Endodermal cell (in vitro differentiated cells): Measurements from ENCODE around the gene SPAG16. TPM values are rescaled to one million over a fixed set of nuclear protein-coding genes. Genes with fewer than 3 reads are reported as not detected.
A peak's percentile ranks its signal among the peaks of the same experiment; 100 is the strongest.

Source experiments
- DNase-seq: peaks from one replicate; pipeline ENCODE4 v3.0.0-alpha.2; 2017
- H3K27ac ChIP-seq: 2 replicates; pipeline ENCODE4 v1.5.1; 2013; ENCODE audit warnings: mild to moderate bottlenecking, low read depth, low read length, moderate library complexity
- H3K27me3 ChIP-seq: 2 replicates; pipeline ENCODE4 v1.6.1; 2013; ENCODE audit warnings: mild to moderate bottlenecking, low read length, moderate library complexity; ENCODE audit not compliant: insufficient read depth, control insufficient read depth, poor library complexity, severe bottlenecking
- H3K36me3 ChIP-seq: 2 replicates; pipeline ENCODE4 v1.7.0; 2013; ENCODE audit warnings: mild to moderate bottlenecking, low read length, moderate library complexity; ENCODE audit not compliant: control insufficient read depth, insufficient read depth
- H3K4me1 ChIP-seq: one replicate; pipeline ENCODE4 v1.7.0; 2013; ENCODE audit warnings: low read length; ENCODE audit not compliant: control insufficient read depth, insufficient read depth
- H3K4me3 ChIP-seq: 2 replicates; pipeline ENCODE4 v1.5.1; 2013; ENCODE audit warnings: mild to moderate bottlenecking, low read length, moderate library complexity
- H3K9ac ChIP-seq: 2 replicates; pipeline ENCODE4 v1.6.1; 2013; ENCODE audit warnings: mild to moderate bottlenecking, low read length, moderate library complexity; ENCODE audit not compliant: poor library complexity, severe bottlenecking; ENCODE audit errors: extremely low read depth
- H3K9me3 ChIP-seq: 2 replicates; pipeline ENCODE4 v1.6.1; 2013; ENCODE audit warnings: mild to moderate bottlenecking, low read length, moderate library complexity; ENCODE audit not compliant: control insufficient read depth
- H3K27ac Mint-ChIP-seq: 2 replicates; pipeline ENCODE4 v1.8.0; 2020; ENCODE audit warnings: mixed read lengths
- H3K27me3 Mint-ChIP-seq: 2 replicates; pipeline ENCODE4 v1.8.0; 2021; ENCODE audit warnings: mild to moderate bottlenecking, mixed read lengths; ENCODE audit not compliant: insufficient read depth
- H3K36me3 Mint-ChIP-seq: 2 replicates; pipeline ENCODE4 v1.8.0; 2020; ENCODE audit warnings: low read depth, mixed read lengths
- H3K4me1 Mint-ChIP-seq: 2 replicates; pipeline ENCODE4 v1.8.0; 2020; ENCODE audit warnings: mixed read lengths
- H3K4me3 Mint-ChIP-seq: 2 replicates; pipeline ENCODE4 v1.8.0; 2020; ENCODE audit warnings: mild to moderate bottlenecking, moderate library complexity, mixed read lengths
- H3K9me3 Mint-ChIP-seq: 2 replicates; pipeline ENCODE4 v1.8.0; 2020; ENCODE audit warnings: mild to moderate bottlenecking, mixed read lengths
- CTCF ChIP-seq: fragments of 200-600 bp; sonication (generic); conservative IDR thresholded peaks from 2 replicates; pipeline ENCODE4 v1.5.0; 2021; ENCODE audit warnings: antibody characterized with exemption, mild to moderate bottlenecking
- WGBS, 2 experiments: methylation state at CpG; one replicate each; pipeline versions ENCODE4 v1.1.5 to v1.1.7; 2013; ENCODE audit warnings: missing lambda C conversion rate in 2 of 2, mixed read lengths in 1 of 2; ENCODE audit not compliant: insufficient coverage in 1 of 2, insufficient read length in 1 of 2; 5-methylcytosine and 5-hydroxymethylcytosine counted together
- total RNA-seq, 2 donors: library from RNA; stranded (reverse); fragmentation: NEBNext Ultra II Directional in 1 of 2; extraction: Animal tissue kit (Norgen Biotek cat#: 25700) in 1 of 2; gene quantifications; 2 replicates in 1 of 2; 3 replicates in 1 of 2; pipeline ENCODE4 v1.2.1, GENCODE V29; 2021

The SPAG16 gene
- total RNA-seq, 2 donors from 2014 or later: 27.8 to 38.2 TPM

DNA sequence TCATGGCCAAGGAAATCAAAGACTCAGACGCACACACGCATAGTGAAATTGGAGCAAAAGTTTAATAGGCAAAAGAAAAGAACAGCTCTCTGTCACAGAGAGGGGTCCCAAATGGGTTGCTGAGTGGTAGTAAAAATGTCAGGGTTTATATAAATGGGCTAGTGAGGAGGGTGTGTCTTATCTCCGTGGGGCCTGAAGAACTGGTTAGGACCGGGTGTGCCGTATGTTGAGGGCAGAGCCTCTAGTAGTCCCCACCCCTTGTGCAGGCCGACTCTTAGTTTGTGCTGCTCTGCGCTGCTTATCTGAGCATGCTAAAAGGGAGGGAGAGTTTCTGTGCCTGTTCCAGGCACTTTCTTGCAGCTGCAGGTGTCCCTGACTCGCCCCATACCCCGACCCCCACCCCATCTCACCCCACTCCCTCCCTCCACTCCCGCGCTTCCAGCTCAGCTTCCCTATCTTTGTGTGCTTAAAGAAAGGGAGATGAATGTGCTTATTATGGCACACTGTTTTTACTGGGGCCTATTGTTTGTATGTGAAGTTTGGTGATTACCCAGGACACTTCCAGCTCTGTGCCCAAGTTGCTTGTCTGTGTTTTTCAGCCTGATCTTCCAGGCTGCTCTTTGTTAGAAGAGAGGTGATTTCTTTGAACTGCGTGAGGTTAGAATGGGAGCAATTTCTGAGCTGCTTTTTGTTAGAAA lies 167.4 kb downstream of the SPAG16 start:
- H3K27me3 Mint-ChIP-seq: no peaks in the 10 kb centered on the region
- Histone ChIP-seq H3K27ac (peak overlapping the region; percentile 54), H3K27me3 (no peaks in the 10 kb centered on the region), H3K4me3 (no peak overlapping the region), H3K36me3 (no peaks in the 10 kb centered on the region), H3K9me3 (peaks cover 8% of the 10 kb centered on the region), H3K4me1 (no peaks in the 10 kb centered on the region), H3K9ac (no peak overlapping the region)
- TF ChIP-seq CTCF: no peak
- H3K36me3 Mint-ChIP-seq: no peaks in the 10 kb centered on the region
- WGBS, 2 experiments: 90 to 96% methylated on average over 2 to 8 of the region's 12 CpGs
- H3K9me3 Mint-ChIP-seq: peaks cover 22% of the 10 kb centered on the region
- DNase-seq: peak; percentile 48
- no peak overlapping the region for H3K4me3 Mint-ChIP-seq
- H3K4me1 Mint-ChIP-seq: peaks cover 3% of the 10 kb centered on the region
- no peak overlapping the region for H3K27ac Mint-ChIP-seq

GRCh38 chr2:213455316-213456008 lies 171.2 kb downstream of the SPAG16 start:
- no peak overlapping the region for H3K9ac ChIP-seq
- H3K4me3 ChIP-seq: no peak overlapping the region
- peak overlapping the region; percentile 86 for H3K27ac Mint-ChIP-seq
- no peak overlapping the region for H3K27ac ChIP-seq
- no peaks in the 10 kb centered on the region for H3K36me3 ChIP-seq
- no peaks in the 10 kb centered on the region for H3K27me3 ChIP-seq
- no peak overlapping the region for H3K4me3 Mint-ChIP-seq
- 85 to 91% methylated on average over 4 to 5 of the region's 5 CpGs for WGBS, 2 experiments
- no peak for TF ChIP-seq CTCF
- H3K4me1 Mint-ChIP-seq: peaks cover 3% of the 10 kb centered on the region
- no peaks in the 10 kb centered on the region for H3K9me3 ChIP-seq
- H3K36me3 Mint-ChIP-seq: no peaks in the 10 kb centered on the region
- no peaks in the 10 kb centered on the region for H3K4me1 ChIP-seq
- H3K27me3 Mint-ChIP-seq: no peaks in the 10 kb centered on the region
- DNase-seq: peak; percentile 45
- H3K9me3 Mint-ChIP-seq: no peaks in the 10 kb centered on the region

DNA sequence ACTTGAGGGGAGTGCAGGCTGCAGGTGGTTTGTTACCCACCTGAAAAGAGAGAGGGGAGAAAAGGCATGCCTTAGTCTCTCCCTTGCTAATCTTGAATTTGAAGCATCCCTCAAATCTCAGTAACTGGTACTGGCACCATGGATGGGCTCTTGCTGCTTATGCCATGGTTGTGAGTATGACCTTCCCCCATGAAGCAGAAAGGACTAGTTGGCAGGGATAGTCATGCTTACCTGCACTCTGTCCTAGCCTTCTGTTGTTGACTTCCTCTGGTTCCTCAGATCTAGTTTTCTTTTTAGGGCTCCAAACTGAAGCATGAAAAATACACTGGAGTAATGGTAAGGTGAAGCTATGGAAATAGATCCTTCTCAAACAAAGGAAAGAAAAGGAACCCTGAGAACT lies 191.2 kb downstream of the SPAG16 start:
- Histone ChIP-seq H3K9me3 (peaks cover 28% of the 10 kb centered on the region), H3K4me3 (no peak overlapping the region), H3K27me3 (no peaks in the 10 kb centered on the region), H3K27ac (no peak overlapping the region), H3K9ac (no peak overlapping the region), H3K36me3 (no peaks in the 10 kb centered on the region), H3K4me1 (no peaks in the 10 kb centered on the region)
- H3K27ac Mint-ChIP-seq: no peak overlapping the region
- H3K27me3 Mint-ChIP-seq: no peaks in the 10 kb centered on the region
- H3K4me3 Mint-ChIP-seq: no peak overlapping the region
- no peak for DNase-seq
- no peak for TF ChIP-seq CTCF
- peaks cover 55% of the 10 kb centered on the region for H3K9me3 Mint-ChIP-seq
- no peaks in the 10 kb centered on the region for H3K36me3 Mint-ChIP-seq
- no peaks in the 10 kb centered on the region for H3K4me1 Mint-ChIP-seq
